Loucy (cell line): Measurements from ENCODE around the gene CHPF.

ENCODE experiments used
- EZH2phosphoT487 ChIP-seq: fragments of 200-600 bp; IDR thresholded peaks from 2 replicates; pipeline ENCODE4 v1.6.1; 2018; ENCODE audit warnings: antibody characterized with exemption, mild to moderate bottlenecking, moderate library complexity, borderline replicate concordance
- TF ChIP-seq, protein P1 (sequence below): fragments of 200-600 bp; sonication (generic); conservative IDR thresholded peaks from 2 replicates; pipeline ENCODE4 v1.5.1; 2014; ENCODE audit warnings: mild to moderate bottlenecking, antibody characterized with exemption, low read length

- TF ChIP-seq, protein P1, sequence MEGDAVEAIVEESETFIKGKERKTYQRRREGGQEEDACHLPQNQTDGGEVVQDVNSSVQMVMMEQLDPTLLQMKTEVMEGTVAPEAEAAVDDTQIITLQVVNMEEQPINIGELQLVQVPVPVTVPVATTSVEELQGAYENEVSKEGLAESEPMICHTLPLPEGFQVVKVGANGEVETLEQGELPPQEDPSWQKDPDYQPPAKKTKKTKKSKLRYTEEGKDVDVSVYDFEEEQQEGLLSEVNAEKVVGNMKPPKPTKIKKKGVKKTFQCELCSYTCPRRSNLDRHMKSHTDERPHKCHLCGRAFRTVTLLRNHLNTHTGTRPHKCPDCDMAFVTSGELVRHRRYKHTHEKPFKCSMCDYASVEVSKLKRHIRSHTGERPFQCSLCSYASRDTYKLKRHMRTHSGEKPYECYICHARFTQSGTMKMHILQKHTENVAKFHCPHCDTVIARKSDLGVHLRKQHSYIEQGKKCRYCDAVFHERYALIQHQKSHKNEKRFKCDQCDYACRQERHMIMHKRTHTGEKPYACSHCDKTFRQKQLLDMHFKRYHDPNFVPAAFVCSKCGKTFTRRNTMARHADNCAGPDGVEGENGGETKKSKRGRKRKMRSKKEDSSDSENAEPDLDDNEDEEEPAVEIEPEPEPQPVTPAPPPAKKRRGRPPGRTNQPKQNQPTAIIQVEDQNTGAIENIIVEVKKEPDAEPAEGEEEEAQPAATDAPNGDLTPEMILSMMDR = no peak
- no peak for TF ChIP-seq EZH2phosphoT487
Measured at GRCh38 chr2:219554350-219554749, 10.7 kb upstream of the CHPF start.
